NCI-H226 (cell line): ENCODE data around the gene LCOR.

ENCODE experiments used
- DNase-seq: peaks from one replicate; pipeline ENCODE4 v3.0.0-alpha.2; 2015

The LCOR gene

DNA sequence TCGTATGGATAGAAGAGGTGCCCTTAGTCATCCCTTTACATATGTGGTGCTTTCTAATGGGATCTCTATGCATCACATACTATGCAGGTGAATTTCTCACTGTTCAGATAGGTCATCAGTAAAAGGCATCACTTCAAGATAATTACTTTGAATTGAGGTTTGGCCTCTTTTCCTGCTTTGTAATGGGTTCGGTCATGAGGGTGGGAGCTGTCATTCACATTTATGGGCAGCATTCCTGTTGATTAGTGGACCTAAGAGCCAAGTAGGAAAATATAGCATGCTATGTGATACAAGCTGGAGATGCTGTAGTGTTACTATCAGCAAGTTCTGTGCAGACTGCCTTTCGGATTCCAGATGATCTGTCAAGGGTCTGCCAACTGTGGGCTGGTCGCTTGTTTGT, 156.3 kb downstream of the LCOR start:
- DNase-seq, result peak; percentile 2

DNA sequence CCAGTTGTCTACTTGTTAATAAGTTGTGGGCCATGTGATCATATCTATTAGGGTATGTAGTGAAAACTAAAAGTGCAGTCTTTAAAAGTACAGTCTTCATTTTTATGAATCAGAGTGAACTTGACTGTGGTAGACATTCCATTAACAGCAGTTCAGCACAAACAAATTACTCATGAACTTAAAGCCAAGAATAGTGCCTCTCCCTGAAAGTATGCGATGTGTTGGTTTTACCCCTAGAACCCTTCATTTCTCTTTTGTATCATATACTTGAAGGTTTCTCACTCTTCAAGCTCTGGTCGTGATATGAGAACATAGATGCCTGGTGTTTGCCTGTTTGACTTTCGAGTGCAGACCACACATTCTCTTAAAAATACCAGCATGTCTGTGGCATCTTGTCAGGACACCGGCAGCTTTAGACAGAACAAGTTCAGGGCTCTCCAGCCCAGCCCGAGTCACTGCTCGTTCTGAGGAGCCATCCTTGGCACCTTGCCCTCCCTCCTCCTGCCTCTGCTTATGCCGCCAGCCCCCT, 159.3 kb downstream of the LCOR start:
- peak; percentile 59 for DNase-seq

DNA sequence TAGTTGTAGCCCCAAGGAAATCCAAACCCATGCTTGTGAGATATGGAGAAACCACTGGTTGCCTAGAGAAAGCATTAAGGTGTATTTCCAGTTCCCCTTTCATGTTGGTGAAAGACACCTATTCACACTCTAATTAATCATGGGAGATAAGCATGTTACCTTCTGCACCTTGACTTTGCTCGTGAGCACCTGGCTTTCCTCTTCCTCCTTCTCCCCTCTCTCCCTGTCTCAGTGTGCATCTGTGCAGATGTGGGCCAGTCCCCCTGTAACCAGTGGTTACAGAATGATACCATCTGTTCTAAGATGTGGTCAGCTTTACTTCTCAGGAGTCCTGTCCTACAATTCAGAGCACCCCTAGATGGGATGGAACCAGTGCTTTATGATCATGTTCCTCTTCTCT, 160.6 kb downstream of the LCOR start:
- no peak for DNase-seq

DNA sequence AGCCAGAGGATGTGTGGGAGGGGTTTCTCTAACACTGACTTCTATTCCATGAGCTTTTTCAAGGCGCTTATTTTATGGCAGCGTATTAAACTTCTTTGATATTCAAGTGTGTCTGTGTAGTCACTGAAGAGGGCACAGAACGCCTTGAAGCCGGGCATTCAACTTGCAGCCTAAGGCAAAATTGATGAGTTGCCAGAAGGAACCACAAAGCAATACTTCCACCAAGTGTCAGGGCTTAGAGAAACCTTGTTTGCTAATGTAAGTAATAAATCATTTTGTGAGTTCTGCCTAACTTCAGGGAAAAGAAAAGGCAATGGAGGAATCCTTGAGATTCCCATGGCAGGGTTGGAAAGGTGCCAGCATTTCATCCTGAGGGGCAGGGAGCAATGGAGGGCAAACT, 163.8 kb downstream of the LCOR start:
- DNase-seq, result peak; percentile 79

DNA sequence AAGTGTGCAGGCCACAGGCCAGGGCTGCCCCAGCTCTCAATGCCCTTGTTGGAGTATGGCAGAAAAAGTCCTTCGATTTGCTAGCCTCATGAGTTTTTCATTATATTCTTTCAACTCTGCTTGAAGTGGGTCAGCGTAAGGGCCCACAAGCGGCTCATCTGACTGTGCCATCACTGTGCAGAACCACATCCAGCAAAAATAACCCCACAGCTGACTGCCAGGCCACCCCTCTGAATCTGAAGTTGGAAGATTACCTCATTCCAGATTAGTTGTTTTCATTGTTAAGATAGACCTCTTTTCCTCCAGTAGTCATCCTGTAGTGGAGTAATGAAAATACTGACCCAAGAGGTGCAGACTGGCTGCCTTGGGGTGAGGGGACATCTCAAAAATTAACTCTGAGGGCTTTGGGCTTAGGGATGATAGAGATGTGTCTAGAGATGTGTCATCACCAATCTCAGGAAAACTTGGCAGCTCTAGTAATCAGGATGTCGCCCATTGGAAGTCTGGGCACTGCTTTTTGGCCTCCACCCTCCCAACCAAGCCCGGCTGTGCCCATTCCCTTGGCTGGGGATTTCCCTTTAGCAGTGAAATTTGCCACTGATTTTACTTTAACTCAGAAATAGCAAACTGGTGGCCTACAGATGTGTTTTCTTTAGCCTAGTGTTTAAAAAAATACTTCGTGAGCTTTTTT, 164.3 kb downstream of the LCOR start:
- peak; percentile 32 for DNase-seq

DNA sequence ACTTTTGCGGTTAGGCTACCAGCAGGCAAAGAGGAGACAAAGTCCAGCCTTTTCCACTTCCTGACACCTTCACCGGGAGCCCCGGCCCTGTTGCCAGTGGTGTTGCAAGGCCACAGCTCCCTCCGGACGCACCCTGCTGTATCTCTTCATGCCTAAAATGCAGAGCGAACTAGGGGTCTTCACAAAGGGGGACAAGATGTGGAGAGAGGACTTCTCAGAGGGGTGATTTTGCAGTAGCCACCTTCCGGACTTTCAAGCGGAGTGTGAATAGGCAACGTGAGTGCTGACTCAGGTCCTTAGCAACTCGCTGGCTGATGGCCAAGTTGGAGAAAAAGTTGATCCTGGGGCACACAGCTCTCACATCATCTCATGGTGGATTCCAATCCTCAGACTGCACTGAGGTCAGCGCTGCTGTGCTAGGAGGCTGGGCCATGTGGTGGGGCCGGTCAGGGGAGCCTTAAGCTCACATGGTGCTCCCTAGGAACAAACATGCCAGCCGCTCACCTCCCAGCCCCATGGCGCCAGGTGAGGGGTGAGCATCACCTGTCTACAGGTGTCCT, 166.3 kb downstream of the LCOR start:
- DNase-seq, result peak; percentile 68

DNA sequence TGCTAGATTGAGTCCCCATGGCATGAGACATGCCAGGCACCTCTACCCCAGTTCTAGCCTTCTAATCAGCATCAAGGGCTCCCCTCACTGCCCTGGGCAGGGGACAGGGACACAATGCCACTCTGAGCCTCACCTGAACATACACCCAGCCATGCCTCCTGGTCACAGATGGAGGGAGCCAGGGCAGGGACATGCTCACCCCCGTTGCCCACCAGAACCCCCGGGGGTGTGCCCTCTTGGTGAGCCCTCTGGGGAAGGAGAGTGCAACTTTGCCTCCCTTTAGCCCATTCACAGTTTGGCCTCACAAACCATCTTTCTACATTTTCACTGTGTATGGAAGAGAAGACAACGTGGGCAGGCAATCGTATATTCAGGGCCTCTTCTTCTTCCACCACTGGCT, 167.2 kb downstream of the LCOR start:
- DNase-seq, result no peak

DNA sequence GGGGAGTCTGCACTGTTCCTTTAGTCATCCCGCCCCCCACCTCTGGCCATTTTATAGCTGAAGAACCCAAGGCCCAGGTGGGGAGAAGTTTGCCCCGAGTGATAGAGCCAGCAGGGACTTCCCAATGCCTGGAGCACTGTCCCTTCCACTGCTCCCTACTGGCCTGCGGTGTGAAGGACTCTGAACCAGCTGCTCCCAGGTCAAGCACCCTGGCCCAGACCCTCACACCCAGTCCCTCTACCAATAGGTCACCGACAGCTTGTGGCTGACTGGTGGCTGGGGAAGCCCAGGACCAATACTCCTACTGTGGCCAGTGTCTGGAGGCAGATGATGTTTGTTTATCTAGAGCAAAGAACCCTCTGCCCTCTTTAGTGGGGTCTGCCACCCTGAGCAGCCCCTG, 167.9 kb downstream of the LCOR start:
- no peak for DNase-seq

DNA sequence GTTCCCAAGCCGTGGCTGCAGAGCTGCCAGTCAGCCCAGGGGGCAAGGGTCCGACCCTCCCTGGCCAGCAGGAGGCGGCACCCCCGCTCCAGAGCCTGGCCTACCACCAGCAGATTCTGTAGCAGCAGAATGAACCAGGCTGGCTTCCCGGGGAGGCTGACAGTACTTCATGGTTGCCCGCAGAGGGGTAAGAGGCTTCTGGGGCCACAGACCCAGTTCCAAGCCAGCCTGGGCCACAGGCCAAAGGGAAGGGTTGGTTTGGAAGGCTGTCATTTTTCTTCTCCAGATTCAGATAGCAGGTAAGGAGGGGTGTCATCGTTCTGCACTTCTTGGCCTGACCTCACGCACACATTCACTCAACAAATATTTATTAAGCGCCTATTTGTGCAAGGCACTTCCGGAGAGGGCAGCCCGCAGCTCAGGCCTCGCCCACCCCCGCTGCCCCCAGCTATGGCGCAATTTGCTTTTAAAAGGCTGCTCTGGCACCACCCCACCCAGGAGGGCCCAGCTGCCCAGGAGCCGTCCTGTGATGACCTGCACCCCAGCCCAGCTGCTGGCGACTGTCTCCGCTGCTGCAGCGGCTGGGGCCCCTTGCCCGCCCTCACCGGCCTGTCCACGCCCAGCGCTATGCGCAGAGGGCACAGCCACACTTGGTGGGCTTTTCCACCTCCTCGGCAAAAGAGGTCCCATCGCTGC, 168.5 kb downstream of the LCOR start:
- peak; percentile 90 for DNase-seq

DNA sequence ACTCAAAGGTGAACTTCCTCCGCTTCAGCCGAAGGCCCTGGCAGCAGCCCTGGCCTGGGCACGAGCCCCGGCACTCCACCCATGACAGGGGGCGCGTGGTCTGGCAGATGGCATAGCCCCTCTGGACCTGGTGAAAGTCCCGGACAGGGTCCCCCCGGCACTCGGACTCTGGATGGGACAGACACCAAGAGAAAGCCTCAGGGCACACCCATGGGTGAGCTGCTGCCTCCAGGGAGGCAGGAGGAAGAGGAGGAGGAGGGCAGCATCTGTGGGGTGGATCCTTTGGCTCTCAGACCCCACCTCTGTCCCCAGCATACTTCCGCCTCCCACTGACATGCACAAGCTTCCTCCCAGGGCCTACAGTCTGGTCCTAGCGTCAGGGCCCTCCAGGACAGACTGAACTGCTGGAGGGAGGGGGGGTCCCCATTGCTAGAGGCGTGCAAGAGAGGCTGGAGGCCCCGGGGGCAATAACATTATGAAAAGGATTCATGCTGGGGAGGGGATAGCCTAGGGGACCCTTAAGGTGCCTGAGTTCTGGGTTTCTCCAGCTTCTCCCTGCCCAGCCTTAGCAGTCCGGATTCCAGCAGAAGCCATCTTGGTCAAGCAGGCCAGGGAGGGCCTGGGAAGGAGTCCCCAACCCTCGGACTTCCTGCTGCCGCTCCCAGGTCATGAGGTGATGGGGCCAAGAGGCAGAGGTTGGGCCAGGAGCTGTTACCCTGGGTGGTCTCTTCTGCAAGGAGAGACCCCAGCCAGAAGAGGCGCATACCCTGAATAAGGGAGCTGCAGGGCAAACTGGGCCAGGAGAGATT, 169.3 kb downstream of the LCOR start:
- DNase-seq, result no peak

DNA sequence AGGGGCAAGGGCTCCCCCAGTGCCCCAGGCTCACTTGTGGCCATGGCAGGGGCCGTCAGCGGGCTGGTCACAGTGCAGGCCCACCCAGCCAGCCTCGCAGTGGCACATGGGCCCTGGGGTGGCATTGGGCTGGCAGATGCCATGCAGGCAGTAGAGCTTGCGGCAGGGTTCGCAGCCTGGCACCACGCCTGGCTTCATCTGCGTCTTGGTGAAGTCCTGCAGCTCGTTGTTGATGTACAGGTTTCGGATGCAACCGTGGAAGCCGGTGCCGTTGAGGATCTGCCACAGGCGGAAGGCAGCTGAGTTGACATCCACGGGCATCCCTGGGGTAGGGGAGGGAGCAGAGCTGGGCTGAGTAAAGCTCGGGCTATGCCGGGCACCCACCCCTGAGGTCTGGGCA, 170.6 kb downstream of the LCOR start:
- DNase-seq, result no peak

DNA sequence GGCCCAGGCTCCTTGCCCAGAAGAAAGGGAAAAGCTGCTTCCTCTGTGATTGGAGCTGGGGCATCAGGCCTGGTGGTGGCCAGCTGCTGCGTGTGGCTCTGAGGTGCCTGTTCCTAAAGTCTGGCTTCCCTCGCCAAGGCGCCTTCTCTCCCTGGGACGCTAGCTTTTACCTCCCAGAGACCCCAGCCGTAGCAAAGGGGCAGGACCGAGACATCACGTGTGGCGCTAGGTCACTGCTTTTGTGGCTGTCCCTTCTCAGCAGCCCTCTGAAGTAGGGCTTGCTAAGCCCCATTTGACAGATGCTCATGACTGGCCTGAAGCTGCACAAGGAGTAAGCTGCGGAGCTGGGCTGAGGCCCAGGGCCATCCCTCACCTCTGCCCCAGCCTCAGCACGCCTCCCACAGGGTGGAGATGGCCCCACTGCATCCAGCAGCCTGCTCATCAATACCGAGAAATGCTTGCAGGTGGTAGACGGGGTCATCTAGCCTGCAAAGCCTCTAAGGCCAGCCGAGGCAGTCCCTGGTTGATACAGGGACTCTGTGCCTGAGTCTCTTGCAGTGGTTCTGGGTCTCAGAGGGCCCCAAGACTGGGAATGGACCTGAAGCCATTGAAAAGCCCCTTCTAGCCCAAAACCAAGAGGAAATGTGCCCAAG, 171.2 kb downstream of the LCOR start:
- DNase-seq, result no peak

DNA sequence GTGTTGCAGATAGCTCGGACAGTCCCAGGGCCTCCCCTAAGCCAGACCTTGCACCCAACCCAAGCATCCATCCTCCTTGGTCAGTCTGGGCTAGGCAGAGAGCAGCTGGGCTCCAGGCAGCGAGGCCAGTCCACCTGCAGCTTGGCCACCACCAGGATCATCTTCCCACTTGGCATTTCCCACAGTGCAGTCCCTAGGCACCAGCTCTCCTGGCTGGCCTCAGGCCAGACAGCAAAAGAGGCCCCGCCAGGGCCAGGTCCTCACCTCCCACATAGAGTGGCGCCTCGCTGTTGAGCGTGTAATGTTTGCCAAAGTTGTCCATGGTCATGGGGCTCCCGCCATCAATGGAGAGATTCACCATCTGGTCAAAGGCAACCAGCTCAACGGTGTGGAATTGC, 171.7 kb downstream of the LCOR start:
- no peak for DNase-seq

DNA sequence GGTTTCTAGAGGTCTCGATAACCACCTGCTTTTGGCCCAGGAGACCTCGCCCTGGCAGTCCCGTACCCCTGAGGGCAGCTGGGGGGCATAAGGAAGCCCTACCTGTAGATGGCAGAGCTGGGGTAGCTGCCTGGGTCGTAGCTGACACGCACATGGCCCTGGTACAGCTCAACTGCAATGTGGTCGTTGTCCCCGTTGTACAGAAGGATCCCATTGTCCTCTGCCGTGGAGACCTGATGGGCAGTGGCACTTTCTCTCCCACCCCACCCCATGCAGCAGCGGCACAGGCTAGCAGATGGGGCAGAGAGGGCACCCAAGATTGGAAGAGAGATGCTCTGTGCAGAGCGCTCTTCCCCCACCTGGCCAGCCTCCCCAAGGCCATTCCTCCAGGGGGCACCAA, 172.5 kb downstream of the LCOR start:
- no peak for DNase-seq

DNA sequence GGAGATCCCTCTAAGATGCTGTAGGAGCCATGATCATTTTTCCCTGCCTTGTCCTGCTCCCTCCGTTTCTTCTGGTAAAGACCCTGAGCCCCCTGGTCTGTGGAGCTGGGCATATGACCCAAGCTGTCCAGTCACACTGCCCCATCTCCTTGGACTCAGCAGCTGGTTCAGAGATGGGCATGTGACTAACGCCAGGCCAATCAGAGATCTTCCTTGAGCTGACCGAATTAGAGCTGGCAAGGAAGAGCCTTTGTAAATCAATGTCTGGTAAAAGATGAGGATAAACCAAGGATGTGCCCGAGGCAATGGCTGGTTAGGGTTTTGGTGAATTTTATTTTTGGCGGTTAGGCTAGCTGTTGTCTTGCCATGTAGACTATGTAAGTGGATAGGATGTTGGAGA, 173.3 kb downstream of the LCOR start:
- DNase-seq, result no peak

DNA sequence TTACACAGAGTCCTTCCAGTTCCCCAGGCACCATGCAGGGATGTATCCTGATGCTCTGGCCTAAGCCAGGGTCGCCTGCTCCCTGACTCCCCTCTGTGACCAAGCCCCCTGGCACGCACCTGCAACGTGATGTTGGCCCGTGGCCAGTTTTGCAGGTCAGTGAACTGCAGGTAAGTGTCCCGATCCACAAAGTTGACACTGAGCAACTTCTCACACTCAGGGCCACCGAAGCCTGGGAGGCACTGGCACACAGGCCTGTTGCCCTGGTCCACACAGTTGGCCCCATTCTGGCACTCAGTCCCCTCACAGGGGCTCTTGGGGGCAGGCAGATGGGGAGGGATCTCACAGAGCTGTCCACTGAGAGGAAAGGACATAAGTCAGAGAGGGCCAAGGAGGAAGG, 174.3 kb downstream of the LCOR start:
- DNase-seq, result no peak

DNA sequence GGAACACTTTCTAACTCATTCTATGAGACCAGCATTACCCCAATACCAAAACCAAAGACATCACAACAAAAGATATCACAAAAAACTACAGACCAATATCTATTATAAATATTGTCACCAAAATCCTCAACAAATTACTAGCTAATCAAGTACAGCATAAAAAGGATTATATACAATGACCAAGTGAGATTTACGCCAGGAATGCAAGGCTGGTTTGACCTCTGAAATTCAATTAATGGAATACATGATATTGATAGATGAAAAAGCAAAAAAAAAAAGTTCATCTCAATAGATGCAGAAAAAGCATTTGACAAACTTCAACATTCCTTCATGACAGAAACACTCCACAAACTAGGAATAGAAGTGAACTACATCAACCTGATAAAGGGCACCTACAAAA, 175.3 kb downstream of the LCOR start:
- DNase-seq, result no peak

DNA sequence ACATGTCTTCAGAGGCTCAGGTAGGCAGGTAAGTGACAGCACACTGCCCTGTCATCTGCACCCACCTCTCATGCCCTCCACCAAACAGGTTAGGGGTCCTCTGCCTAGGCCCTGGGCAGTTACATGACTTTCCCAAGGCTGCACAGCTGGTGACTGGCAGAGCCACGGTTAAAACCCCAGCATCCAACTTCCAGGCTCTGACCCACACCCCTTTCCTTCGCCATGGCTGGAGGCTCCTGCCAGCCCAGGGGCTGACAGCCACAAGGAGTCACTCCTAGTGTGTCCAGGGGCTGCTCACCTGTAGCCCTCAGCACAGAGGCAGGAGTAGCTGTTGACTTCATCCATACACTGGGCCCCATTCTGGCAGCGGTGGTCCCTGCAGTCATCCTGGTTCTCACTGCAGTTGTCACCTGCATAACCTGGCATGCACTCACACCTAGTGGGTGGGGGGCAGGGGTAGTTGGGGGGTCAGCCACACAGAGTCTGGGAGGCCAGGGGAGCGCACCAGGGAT, 178.7 kb downstream of the LCOR start:
- DNase-seq, result no peak

DNA sequence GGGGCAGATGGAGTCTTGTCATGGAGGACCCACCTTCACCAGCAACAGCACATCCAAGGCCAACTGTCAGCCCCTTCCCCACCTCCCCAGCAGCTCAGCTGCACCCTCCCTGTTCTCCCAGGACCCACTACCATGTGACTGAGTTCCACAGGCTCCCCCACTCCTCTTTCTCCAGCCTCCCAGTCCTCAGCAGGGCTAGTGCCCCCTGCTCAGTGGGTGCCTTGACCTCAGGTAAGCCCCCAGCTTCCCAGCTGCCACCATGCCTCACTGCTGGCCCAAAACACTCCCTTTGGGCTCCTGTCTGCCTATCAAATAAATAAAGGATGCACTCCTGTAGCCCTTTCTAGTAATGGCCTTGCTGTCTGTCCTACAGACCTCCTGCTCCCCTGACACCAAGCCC, 179.3 kb downstream of the LCOR start:
- DNase-seq, result no peak

DNA sequence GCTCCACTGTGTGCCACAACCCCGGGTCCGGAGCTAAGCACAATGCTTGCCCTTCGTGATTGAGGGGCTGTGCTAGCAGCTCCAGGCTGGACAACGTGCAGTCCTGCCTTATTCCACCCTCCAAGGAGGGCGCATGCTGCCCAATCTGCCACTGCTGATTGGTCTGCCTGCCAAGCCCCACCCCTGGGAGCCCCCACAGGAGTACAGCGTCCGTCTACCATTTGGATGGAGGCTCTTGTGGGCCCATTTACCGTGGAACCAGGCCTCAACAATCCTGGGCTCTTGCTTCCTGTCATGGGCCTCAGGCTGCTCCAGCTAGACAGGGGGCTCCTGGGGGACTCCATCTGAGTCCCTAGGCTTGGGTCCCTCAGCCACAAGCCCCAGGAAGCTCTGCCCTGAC, 180.4 kb downstream of the LCOR start:
- DNase-seq, result no peak

DNA sequence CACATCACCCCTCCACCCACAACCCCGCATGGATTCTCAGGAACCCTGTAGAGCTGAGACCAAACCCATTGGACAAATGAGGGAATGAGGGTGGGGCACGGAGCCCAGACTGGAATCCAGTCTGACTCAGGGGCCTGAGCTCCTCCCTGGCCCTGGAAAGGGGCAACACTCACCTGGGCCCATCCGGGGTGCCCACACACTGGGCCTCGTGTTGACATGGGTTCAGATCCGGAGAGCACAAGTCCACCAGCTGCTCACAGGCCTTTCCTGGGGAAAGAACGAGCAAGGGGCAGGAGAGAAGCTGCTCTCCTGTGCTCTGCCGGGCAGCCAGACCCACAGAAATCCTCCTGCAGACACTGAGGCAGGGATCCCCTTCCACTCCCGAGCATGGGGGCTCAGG, 181.5 kb downstream of the LCOR start:
- no peak for DNase-seq

DNA sequence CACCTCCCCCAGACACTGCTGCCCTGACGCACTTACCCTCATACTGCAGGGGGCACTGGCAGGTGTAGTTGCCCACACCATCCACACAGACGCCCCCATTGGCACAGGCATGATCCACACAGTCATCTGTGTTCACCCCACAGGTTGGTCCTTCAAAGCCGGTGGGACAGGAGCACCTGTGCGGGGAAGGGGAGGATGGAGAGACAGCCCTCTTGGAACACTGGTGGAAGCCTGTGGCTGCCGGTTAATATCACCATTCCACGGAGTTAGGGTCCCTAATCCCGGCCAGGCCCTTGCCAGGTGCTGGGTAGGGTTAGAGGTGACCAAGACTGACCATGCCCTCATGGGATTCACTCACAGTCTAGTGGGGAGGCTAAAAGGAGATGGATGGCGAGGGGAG, 181.9 kb downstream of the LCOR start:
- no peak for DNase-seq

DNA sequence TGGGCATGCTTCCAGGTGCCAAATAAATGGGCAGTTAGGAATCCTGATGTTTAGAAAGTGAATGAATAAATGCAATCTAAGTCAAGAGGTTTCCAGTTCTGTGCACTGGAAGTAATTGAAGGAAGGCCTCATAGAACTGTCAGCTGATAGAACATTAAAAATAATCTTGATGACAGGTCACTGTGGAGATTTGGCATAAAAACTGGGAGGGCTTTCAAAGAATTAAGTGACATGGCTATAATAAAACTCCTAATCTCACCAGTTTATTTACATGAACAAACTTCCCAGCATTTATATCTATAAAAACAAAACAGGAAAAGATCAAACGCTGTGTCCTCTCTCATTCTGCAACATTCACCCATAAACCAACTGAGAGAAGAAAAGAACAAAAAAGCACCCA, 183.1 kb downstream of the LCOR start:
- DNase-seq, result no peak
